ENCODE results near the gene SLC6A2.

DNA sequence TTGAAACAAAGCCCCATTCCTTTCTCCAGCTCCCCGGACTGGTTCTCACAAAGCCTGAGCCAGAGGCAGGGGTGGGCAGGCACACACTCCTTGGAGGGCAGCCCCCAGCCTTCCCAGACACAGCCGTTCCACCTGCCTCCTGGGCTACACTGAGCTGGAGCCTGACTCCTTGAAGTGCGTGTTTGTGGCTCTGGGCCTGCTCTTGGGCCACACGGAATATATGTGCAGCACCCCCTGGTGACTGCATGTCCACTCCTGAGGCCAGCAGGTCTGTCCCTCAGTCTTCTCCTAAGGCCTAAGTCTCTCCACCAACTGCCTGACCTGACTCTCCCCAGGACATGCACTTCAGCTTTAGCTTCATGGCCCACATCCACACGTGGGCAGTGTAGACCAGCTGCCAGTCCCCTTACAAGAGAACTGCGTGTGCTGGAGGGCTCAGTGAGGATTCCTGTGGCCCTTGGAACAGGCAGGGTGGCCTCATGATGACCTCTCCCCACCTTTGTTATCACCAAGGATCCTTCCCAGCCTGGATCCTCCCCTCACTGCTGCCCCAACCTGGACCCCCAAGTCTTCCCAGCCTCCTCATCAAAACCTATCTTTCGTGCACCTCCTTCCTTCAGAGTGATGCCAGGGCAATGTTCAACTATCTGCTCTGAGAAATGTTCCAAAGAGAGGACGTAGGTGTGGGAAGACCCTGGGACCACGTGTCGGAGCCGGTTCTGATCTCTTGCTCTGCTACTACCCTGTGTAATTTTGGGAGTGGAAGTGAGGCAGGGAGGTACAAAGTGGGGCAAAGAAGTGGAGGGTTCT is 12.4 kb upstream of the SLC6A2 start:
- TF ChIP-seq, protein P1, sequence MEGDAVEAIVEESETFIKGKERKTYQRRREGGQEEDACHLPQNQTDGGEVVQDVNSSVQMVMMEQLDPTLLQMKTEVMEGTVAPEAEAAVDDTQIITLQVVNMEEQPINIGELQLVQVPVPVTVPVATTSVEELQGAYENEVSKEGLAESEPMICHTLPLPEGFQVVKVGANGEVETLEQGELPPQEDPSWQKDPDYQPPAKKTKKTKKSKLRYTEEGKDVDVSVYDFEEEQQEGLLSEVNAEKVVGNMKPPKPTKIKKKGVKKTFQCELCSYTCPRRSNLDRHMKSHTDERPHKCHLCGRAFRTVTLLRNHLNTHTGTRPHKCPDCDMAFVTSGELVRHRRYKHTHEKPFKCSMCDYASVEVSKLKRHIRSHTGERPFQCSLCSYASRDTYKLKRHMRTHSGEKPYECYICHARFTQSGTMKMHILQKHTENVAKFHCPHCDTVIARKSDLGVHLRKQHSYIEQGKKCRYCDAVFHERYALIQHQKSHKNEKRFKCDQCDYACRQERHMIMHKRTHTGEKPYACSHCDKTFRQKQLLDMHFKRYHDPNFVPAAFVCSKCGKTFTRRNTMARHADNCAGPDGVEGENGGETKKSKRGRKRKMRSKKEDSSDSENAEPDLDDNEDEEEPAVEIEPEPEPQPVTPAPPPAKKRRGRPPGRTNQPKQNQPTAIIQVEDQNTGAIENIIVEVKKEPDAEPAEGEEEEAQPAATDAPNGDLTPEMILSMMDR (conservative IDR thresholded peaks at IDR 0.05), result no peak
- TF ChIP-seq EZH2 (IDR thresholded peaks at IDR 0.05; ENCODE audit: low read depth), result no peak

Data from PC-9 (cell line).